ENCODE data around the gene F2R.
A peak's percentile ranks its signal among the peaks of the same experiment; 100 is the strongest.

The F2R gene

GRCh38 chr5:76689321-76690036, 26.4 kb upstream of the F2R start:
- H3K27ac ChIP-seq, result peak overlapping the region in 10 of 21 experiments; percentile 16 to 77 (median 48)
- no peak overlapping the region for H3K4me3 ChIP-seq

GRCh38 chr5:76690037-76690679, 25.8 kb upstream of the F2R start:
- no peak overlapping the region for H3K4me3 ChIP-seq
- H3K27ac ChIP-seq, result peak overlapping the region in 10 of 21 experiments; percentile 24 to 77 (median 52)

GRCh38 chr5:76690704-76691466, 25.0 kb upstream of the F2R start:
- Histone ChIP-seq H3K4me3 (no peak overlapping the region), H3K27ac (peak overlapping the region in 13 of 21 experiments; percentile 18 to 77 (median 55))

- Histone ChIP-seq H3K4me3 (no peak overlapping the region), H3K27ac (peak overlapping the region in 14 of 21 experiments; percentile 0 to 77 (median 59))
These were observed 24.3 kb upstream of the F2R start for GRCh38 chr5:76691467-76692273.

GRCh38 chr5:76692274-76692540, 23.7 kb upstream of the F2R start:
- Histone ChIP-seq H3K4me3 (no peak overlapping the region), H3K27ac (peak overlapping the region in 8 of 21 experiments; percentile 0 to 77 (median 62))

- Histone ChIP-seq H3K4me3 (no peak overlapping the region), H3K27ac (peak overlapping the region in 5 of 21 experiments; percentile 59 to 77 (median 62))
These were observed 23.3 kb upstream of the F2R start for GRCh38 chr5:76692651-76693050.

- Histone ChIP-seq H3K27ac (peak overlapping the region in 1 of 21 experiments; percentile 62), H3K4me3 (no peak overlapping the region)
These were observed 22.8 kb upstream of the F2R start for GRCh38 chr5:76693141-76693540.

- Histone ChIP-seq H3K4me3 (no peak overlapping the region), H3K27ac (no peak overlapping the region)
These were observed 21.6 kb upstream of the F2R start for GRCh38 chr5:76694317-76694716.

GRCh38 chr5:76695346-76695745, 20.6 kb upstream of the F2R start:
- no peak overlapping the region for H3K27ac ChIP-seq

GRCh38 chr5:76696251-76696650, 19.7 kb upstream of the F2R start:
- Histone ChIP-seq H3K27ac (no peak overlapping the region), H3K4me3 (no peak overlapping the region)

More at GRCh38 chr5:76695346-76695745, 20.6 kb upstream of the F2R start:
- no peak overlapping the region for H3K4me3 ChIP-seq

GRCh38 chr5:76697670-76698069, 18.3 kb upstream of the F2R start:
- H3K4me3 ChIP-seq, result no peak overlapping the region
- H3K27ac ChIP-seq, result no peak overlapping the region

- Histone ChIP-seq H3K4me3 (no peak overlapping the region), H3K27ac (no peak overlapping the region)
These were observed 15.4 kb upstream of the F2R start for GRCh38 chr5:76700571-76700970.

- Histone ChIP-seq H3K27ac (peak overlapping the region in 1 of 21 experiments; percentile 24), H3K4me3 (no peak overlapping the region)
These were observed 14.6 kb upstream of the F2R start for GRCh38 chr5:76701298-76701697.

- H3K27ac ChIP-seq, result no peak overlapping the region
- no peak overlapping the region for H3K4me3 ChIP-seq
These were observed 12.2 kb upstream of the F2R start for GRCh38 chr5:76703707-76704106.

GRCh38 chr5:76704131-76704663, 11.7 kb upstream of the F2R start:
- Histone ChIP-seq H3K27ac (no peak overlapping the region), H3K4me3 (no peak overlapping the region)

GRCh38 chr5:76705574-76705973, 10.4 kb upstream of the F2R start:
- Histone ChIP-seq H3K27ac (no peak overlapping the region), H3K4me3 (no peak overlapping the region)

- Histone ChIP-seq H3K4me3 (no peak overlapping the region), H3K27ac (peak overlapping the region in 2 of 21 experiments; percentile 17 to 65)
These were observed 6.2 kb upstream of the F2R start for GRCh38 chr5:76709762-76710161.

- Histone ChIP-seq H3K4me3 (no peak overlapping the region), H3K27ac (peak overlapping the region in 17 of 21 experiments; percentile 22 to 88 (median 59))
These were observed 4.9 kb upstream of the F2R start for GRCh38 chr5:76710991-76711390.

GRCh38 chr5:76714751-76715485, 1.0 kb upstream of the F2R start:
- peak overlapping the region; percentile 56 to 94 (median 82) for H3K4me3 ChIP-seq
- H3K27ac ChIP-seq, result peak overlapping the region in 20 of 21 experiments; percentile 53 to 96 (median 86)

Data from skin epidermis (tissue), 12 donors.